B cell (primary cell): ENCODE data around the gene TPTE2.
"Not testable (repeated sequence)": the region's sequence is repeated elsewhere in the genome, so short reads cannot be mapped to it uniquely, and the experiment has no call there.

Experiments
- EZH2 ChIP-seq: IDR thresholded peaks from 2 replicates; pipeline ENCODE4 v1.6.1; 2012; ENCODE audit warnings: borderline replicate concordance, low read depth, mild to moderate bottlenecking, moderate library complexity, low read length; ENCODE audit not compliant: insufficient read depth, poor library complexity, severe bottlenecking
- TF ChIP-seq, protein P1 (sequence below): fragments of 200-600 bp; IDR thresholded peaks from one replicate; pipeline ENCODE4 v1.8.0; 2022; ENCODE audit warnings: antibody characterized with exemption, mild to moderate bottlenecking

GRCh38 chr13:19557287-19557686 lies 4.0 kb downstream of the TPTE2 start:
- TF ChIP-seq, protein P1, sequence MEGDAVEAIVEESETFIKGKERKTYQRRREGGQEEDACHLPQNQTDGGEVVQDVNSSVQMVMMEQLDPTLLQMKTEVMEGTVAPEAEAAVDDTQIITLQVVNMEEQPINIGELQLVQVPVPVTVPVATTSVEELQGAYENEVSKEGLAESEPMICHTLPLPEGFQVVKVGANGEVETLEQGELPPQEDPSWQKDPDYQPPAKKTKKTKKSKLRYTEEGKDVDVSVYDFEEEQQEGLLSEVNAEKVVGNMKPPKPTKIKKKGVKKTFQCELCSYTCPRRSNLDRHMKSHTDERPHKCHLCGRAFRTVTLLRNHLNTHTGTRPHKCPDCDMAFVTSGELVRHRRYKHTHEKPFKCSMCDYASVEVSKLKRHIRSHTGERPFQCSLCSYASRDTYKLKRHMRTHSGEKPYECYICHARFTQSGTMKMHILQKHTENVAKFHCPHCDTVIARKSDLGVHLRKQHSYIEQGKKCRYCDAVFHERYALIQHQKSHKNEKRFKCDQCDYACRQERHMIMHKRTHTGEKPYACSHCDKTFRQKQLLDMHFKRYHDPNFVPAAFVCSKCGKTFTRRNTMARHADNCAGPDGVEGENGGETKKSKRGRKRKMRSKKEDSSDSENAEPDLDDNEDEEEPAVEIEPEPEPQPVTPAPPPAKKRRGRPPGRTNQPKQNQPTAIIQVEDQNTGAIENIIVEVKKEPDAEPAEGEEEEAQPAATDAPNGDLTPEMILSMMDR, result not testable (repeated sequence)
- not testable (repeated sequence) for TF ChIP-seq EZH2
